ENCODE results near the gene SELENOS.

Gene SELENOS

GRCh38 chr15:101307897-101308603 lies 30.8 kb upstream of the SELENOS start:
- Histone ChIP-seq H3K36me3 (ENCODE audit: control insufficient read depth, insufficient read depth, low read length) (no peaks in the 10 kb centered on the region), H3K27me3 (ENCODE audit: control insufficient read depth, insufficient read depth, low read length) (no peaks in the 10 kb centered on the region), H3K4me3 (ENCODE audit: low read depth, low read length) (no peak overlapping the region), H3K27ac (no peak overlapping the region), H3K4me2 (ENCODE audit: low read length) (no peak overlapping the region), H3K4me1 (no peaks in the 10 kb centered on the region), H3K9me3 (ENCODE audit: control insufficient read depth, low read length) (no peaks in the 10 kb centered on the region), H3K79me2 (no peaks in the 10 kb centered on the region), H3K9ac (no peak overlapping the region), H2AFZ (no peak overlapping the region)
- TF ChIP-seq, protein P1, sequence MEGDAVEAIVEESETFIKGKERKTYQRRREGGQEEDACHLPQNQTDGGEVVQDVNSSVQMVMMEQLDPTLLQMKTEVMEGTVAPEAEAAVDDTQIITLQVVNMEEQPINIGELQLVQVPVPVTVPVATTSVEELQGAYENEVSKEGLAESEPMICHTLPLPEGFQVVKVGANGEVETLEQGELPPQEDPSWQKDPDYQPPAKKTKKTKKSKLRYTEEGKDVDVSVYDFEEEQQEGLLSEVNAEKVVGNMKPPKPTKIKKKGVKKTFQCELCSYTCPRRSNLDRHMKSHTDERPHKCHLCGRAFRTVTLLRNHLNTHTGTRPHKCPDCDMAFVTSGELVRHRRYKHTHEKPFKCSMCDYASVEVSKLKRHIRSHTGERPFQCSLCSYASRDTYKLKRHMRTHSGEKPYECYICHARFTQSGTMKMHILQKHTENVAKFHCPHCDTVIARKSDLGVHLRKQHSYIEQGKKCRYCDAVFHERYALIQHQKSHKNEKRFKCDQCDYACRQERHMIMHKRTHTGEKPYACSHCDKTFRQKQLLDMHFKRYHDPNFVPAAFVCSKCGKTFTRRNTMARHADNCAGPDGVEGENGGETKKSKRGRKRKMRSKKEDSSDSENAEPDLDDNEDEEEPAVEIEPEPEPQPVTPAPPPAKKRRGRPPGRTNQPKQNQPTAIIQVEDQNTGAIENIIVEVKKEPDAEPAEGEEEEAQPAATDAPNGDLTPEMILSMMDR (IDR thresholded peaks at IDR 0.05) = no peak

DNA sequence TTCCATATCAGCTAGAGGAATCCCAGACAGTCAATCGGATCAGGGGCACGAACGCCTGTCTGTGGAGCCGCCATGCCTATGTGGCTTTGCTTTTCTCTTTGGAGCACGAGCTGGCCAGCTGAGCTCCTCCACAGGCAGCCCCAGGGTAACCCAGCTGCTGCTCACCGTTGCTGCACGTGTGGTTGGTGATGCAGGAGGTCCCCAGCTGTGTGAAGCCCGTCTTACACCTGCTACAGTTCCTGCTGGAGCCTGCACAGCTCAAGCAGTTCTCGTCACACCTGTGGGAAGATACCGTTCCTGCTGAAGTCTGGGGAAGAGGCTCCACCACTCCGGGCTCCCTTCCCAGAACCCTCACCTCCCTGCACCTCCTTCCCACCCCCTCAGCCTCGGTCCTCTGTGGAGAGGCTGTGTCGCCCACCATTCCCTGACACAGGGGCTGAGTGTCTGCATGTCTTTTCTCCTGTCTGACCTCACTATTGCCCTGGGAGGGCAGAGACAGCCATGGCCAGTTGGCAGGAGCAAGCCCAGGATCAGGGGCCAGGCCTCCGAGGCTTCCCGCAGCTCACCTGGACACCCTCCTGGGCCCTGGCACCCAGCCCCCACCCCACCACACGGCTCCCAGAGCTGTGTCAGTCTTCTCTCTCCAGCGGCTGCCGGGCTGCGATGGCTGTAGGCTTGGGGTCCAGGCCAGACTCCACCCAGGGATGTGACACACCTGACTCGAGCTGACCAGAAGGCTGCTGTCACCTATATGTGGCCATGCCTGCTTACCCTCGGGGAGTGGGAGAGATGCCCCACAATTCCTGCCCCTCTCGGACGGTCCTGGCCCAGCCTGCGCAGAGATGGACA lies 30.0 kb upstream of the SELENOS start:
- no peak overlapping the region for H2AFZ ChIP-seq
- H3K36me3 ChIP-seq (ENCODE audit: control insufficient read depth, insufficient read depth, low read length) = no peaks in the 10 kb centered on the region
- no peaks in the 10 kb centered on the region for H3K4me1 ChIP-seq
- no peaks in the 10 kb centered on the region for H3K9me3 ChIP-seq (ENCODE audit: control insufficient read depth, low read length)
- H3K27ac ChIP-seq = no peak overlapping the region
- TF ChIP-seq, protein P1 (IDR thresholded peaks at IDR 0.05) = no peak
- H3K4me2 ChIP-seq (ENCODE audit: low read length) = no peak overlapping the region
- H3K27me3 ChIP-seq (ENCODE audit: control insufficient read depth, insufficient read depth, low read length) = no peaks in the 10 kb centered on the region
- no peak overlapping the region for H3K4me3 ChIP-seq (ENCODE audit: low read depth, low read length)
- H3K9ac ChIP-seq = no peak overlapping the region
- H3K79me2 ChIP-seq = no peaks in the 10 kb centered on the region

GRCh38 chr15:101306341-101307047 lies 29.2 kb upstream of the SELENOS start:
- H3K4me3 ChIP-seq (ENCODE audit: low read depth, low read length) = no peak overlapping the region
- H3K4me2 ChIP-seq (ENCODE audit: low read length) = no peak overlapping the region
- no peak overlapping the region for H3K9ac ChIP-seq
- H3K9me3 ChIP-seq (ENCODE audit: control insufficient read depth, low read length) = no peaks in the 10 kb centered on the region
- H3K4me1 ChIP-seq = no peaks in the 10 kb centered on the region
- H3K27me3 ChIP-seq (ENCODE audit: control insufficient read depth, insufficient read depth, low read length) = no peaks in the 10 kb centered on the region
- TF ChIP-seq, protein P1 (IDR thresholded peaks at IDR 0.05) = no peak
- H3K79me2 ChIP-seq = no peaks in the 10 kb centered on the region
- no peak overlapping the region for H2AFZ ChIP-seq
- H3K27ac ChIP-seq = no peak overlapping the region
- H3K36me3 ChIP-seq (ENCODE audit: control insufficient read depth, insufficient read depth, low read length) = no peaks in the 10 kb centered on the region

- H3K36me3 ChIP-seq (ENCODE audit: control insufficient read depth, insufficient read depth, low read length) = no peaks in the 10 kb centered on the region
- no peaks in the 10 kb centered on the region for H3K27me3 ChIP-seq (ENCODE audit: control insufficient read depth, insufficient read depth, low read length)
- no peak overlapping the region for H2AFZ ChIP-seq
- no peaks in the 10 kb centered on the region for H3K9me3 ChIP-seq (ENCODE audit: control insufficient read depth, low read length)
- H3K9ac ChIP-seq = no peak overlapping the region
- H3K4me2 ChIP-seq (ENCODE audit: low read length) = no peak overlapping the region
- H3K4me3 ChIP-seq (ENCODE audit: low read depth, low read length) = no peak overlapping the region
- TF ChIP-seq, protein P1 (IDR thresholded peaks at IDR 0.05) = no peak
- no peak overlapping the region for H3K27ac ChIP-seq
- no peaks in the 10 kb centered on the region for H3K4me1 ChIP-seq
- H3K79me2 ChIP-seq = no peaks in the 10 kb centered on the region
Observed at GRCh38 chr15:101305820-101306255, 28.6 kb upstream of the SELENOS start.
